Measurements from ENCODE around the gene ETS2.

Gene ETS2

GRCh38 chr21:38861989-38862683 lies 56.4 kb downstream of the ETS2 start:
- DNase-seq, result no peak
- peak; percentile 32 for ATAC-seq

GRCh38 chr21:38863291-38863690 lies 57.6 kb downstream of the ETS2 start:
- ATAC-seq, result no peak

GRCh38 chr21:38863843-38864363 lies 58.2 kb downstream of the ETS2 start:
- ATAC-seq, result no peak

More at GRCh38 chr21:38863291-38863690, 57.6 kb downstream of the ETS2 start:
- no peak for DNase-seq

GRCh38 chr21:38864964-38865363 lies 59.2 kb downstream of the ETS2 start:
- DNase-seq (no peak), ATAC-seq (no peak)

More at GRCh38 chr21:38863843-38864363, 58.2 kb downstream of the ETS2 start:
- no peak for DNase-seq

GRCh38 chr21:38869196-38869595 lies 63.5 kb downstream of the ETS2 start:
- no peak for ATAC-seq

GRCh38 chr21:38869946-38870345 lies 64.2 kb downstream of the ETS2 start:
- no peak for ATAC-seq
- no peak for DNase-seq

More at GRCh38 chr21:38869196-38869595, 63.5 kb downstream of the ETS2 start:
- DNase-seq, result no peak

Data from stimulated activated naive CD8-positive, alpha-beta T cell treated with anti-CD3 and anti-CD28 coated beads, Interleukin-15, Interleukin-2, amounts not matched to agents 100 U/mL and 50 U/mL, for 24 hours (primary cell).